Neural progenitor cell (in vitro differentiated cells): ENCODE data around the gene SLBP.

ENCODE experiments used
- EZH2 ChIP-seq: fragments of 200-600 bp; sonication (generic); IDR thresholded peaks from 2 replicates; pipeline ENCODE4 v1.6.1; 2017; ENCODE audit warnings: antibody characterized with exemption, mild to moderate bottlenecking, moderate library complexity
- EZH2phosphoT487 ChIP-seq: fragments of 200-600 bp; sonication (generic); IDR thresholded peaks from 2 replicates; pipeline ENCODE4 v1.6.1; 2017; ENCODE audit warnings: antibody characterized with exemption
- TF ChIP-seq, protein P1 (sequence below): fragments of 200-600 bp; sonication (generic); IDR thresholded peaks from 2 replicates; pipeline ENCODE4 v1.5.1; 2017; ENCODE audit warnings: antibody characterized with exemption, mild to moderate bottlenecking

DNA sequence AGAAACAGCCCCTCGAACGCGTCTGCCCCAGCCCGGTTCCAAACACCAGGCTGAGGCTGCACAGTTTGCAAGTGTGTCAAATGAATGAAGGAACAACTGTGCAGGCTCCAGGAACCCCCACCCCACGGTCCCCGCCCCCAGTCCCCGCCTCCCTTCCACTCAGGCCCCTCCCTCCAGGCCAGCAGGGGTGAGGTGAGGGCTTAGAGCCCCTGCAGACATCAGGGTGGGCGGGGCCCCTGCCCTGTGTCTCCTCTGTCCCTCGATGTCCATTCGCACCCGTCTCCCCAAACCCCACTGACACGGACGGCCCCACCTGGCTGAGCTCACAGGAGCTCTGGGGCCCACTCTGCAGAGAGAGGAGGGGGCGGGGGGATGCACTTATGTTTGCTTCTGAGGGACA, 37.7 kb upstream of the SLBP start:
- TF ChIP-seq, protein P1, sequence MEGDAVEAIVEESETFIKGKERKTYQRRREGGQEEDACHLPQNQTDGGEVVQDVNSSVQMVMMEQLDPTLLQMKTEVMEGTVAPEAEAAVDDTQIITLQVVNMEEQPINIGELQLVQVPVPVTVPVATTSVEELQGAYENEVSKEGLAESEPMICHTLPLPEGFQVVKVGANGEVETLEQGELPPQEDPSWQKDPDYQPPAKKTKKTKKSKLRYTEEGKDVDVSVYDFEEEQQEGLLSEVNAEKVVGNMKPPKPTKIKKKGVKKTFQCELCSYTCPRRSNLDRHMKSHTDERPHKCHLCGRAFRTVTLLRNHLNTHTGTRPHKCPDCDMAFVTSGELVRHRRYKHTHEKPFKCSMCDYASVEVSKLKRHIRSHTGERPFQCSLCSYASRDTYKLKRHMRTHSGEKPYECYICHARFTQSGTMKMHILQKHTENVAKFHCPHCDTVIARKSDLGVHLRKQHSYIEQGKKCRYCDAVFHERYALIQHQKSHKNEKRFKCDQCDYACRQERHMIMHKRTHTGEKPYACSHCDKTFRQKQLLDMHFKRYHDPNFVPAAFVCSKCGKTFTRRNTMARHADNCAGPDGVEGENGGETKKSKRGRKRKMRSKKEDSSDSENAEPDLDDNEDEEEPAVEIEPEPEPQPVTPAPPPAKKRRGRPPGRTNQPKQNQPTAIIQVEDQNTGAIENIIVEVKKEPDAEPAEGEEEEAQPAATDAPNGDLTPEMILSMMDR = no peak
- TF ChIP-seq EZH2 (no peak), EZH2phosphoT487 (no peak)
